ENCODE measurements around the gene ARID4A. TPM values are rescaled to one million over a fixed set of nuclear protein-coding genes. Genes with fewer than 3 reads are reported as not detected.

The ARID4A gene
- total and polyA plus RNA-seq, 10 donors: 7.3 to 55.0 (median 41.7) TPM

DNA sequence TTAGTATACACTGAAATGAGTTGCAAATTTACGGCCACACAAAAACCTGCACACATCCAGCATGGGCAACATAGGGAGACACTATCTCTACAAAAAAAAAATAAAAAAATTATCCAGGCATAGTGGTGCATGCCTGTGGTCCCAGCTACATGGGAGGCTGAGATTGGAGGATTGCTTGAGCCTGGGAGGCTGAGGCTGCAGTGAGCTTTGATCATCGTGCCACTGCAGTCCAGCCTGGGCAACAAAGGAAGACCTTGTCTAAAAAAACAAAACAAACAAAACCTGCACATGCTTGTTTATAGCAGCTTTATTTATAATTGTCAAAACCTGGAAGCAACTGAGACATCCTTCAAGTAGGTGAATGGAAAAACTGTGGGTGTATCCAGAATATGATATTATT lies 92.5 kb downstream of the ARID4A start:
- TF ChIP-seq POLR2AphosphoS5 (IDR thresholded peaks at IDR 0.05) (no peak), POLR2A (IDR thresholded peaks at IDR 0.05) (no peak)
- TF ChIP-seq, protein P1, sequence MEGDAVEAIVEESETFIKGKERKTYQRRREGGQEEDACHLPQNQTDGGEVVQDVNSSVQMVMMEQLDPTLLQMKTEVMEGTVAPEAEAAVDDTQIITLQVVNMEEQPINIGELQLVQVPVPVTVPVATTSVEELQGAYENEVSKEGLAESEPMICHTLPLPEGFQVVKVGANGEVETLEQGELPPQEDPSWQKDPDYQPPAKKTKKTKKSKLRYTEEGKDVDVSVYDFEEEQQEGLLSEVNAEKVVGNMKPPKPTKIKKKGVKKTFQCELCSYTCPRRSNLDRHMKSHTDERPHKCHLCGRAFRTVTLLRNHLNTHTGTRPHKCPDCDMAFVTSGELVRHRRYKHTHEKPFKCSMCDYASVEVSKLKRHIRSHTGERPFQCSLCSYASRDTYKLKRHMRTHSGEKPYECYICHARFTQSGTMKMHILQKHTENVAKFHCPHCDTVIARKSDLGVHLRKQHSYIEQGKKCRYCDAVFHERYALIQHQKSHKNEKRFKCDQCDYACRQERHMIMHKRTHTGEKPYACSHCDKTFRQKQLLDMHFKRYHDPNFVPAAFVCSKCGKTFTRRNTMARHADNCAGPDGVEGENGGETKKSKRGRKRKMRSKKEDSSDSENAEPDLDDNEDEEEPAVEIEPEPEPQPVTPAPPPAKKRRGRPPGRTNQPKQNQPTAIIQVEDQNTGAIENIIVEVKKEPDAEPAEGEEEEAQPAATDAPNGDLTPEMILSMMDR (IDR thresholded peaks at IDR 0.05 in 8 of 11, conservative IDR thresholded peaks at IDR 0.05 in 3 of 11): no peak
- H3K27ac ChIP-seq: no peak overlapping the region
- H3K36me3 ChIP-seq: peaks cover 0 to 12% (median 0%) of the 10 kb centered on the region in 6 donors
- H3K4me1 ChIP-seq: peaks cover 0 to 9% (median 3%) of the 10 kb centered on the region in 6 donors
- no peak for DNase-seq
- no peaks in the 10 kb centered on the region for H3K9me3 ChIP-seq
- WGBS, 5 donors: 83 to 98% (median 95%) methylated on average over 2 of the region's 2 CpGs
- intact Hi-C loops (cut with DNase I; ENCODE audit: low total_unique reads): no loop called here
- H3K27me3 ChIP-seq (replicated peaks in 1 of 7): no peaks in the 10 kb centered on the region
- H3K4me3 ChIP-seq: no peak overlapping the region

DNA sequence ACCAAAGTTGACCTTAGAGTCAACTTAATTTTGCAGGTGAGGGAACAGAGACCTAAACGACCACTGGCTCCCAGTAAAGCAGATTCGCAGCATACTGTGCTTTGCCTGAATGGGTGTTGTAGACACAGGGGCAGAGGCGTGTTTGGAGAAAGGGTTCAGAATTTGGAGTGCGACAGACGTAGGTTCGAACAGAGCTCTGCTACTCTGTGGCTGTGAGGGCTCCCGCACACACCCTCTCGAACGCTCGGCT lies 97.1 kb downstream of the ARID4A start:
- Histone ChIP-seq H3K27me3 (replicated peaks in 1 of 7) (no peaks in the 10 kb centered on the region), H3K36me3 (no peaks in the 10 kb centered on the region), H3K27ac (peak overlapping the region; percentile 74 to 90 (median 82)), H3K4me3 (peak overlapping the region; percentile 44 to 81 (median 58)), H3K9me3 (no peaks in the 10 kb centered on the region), H3K4me1 (peaks cover 0 to 19% (median 13%) of the 10 kb centered on the region in 6 donors)
- DNase-seq: no peak
- 10 to 17% (median 13%) methylated on average over 10 of the region's 10 CpGs for WGBS, 5 donors
- intact Hi-C loops (cut with DNase I; ENCODE audit: low total_unique reads): no loop called here
- TF ChIP-seq, protein P1 (IDR thresholded peaks at IDR 0.05 in 8 of 11, conservative IDR thresholded peaks at IDR 0.05 in 3 of 11): peak in 1 of 11 experiments; percentile 30
- TF ChIP-seq POLR2AphosphoS5 (IDR thresholded peaks at IDR 0.05) (peak in 1 of 3 donors; percentile 28), POLR2A (IDR thresholded peaks at IDR 0.05) (no peak)

DNA sequence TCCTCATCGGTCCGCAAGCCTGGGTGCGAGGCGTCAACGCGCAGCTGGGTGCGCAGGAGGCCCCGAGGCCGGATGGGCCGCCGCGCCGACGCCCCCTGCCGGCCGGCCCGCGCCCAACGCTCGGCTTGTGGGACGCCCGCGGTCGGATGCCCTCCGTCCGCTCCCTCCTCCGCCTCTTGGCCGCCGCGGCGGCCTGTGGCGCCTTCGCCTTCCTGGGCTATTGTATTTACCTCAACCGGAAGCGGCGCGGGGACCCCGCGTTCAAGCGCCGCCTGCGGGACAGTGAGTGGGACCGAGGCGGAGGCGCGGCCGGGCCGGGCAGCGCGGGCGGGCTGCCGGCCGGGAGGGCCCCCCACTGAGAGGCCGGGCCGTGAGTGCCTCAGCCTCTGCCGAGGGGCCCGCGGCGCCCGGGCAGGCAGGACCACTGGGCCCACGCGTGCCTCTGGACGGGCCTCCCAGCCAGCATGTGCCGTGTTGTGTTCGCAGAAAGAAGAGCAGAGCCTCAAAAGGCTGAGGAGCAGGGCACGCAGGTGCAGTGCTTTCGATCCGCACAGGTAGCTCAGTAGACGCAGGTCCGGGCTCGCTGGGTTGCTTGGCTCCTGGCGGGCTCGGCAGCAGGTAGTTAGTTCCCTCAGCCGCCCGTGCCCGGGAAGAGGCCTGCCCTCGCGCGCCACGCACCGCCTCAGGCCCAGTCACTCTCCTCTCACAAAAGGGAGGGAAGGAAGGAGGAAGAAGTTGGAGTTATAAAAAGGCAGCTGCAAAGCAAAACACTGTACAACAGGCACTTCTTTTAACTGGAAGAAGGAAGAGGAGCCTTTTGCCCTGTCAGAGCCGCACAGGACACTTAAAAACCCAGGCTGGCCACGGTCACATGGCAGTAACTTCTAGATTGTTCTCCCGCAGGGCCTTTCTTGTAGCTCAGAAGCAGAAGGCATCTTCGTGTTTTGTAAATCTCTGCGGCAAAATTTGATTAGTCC lies 97.7 kb downstream of the ARID4A start, which contains the start of gene TOMM20L:
TSS of gene TOMM20L (plus strand) at position 119 of the 977 bp plus-strand sequence. CDS start at position 147, 28 bp downstream.
- intact Hi-C loops (cut with DNase I; ENCODE audit: low total_unique reads): no loop called here
- Histone ChIP-seq H3K9me3 (no peaks in the 10 kb centered on the region), H3K36me3 (no peaks in the 10 kb centered on the region), H3K27me3 (replicated peaks in 1 of 7) (no peaks in the 10 kb centered on the region), H3K27ac (peak within 1 kb of the TSS; percentile 74 to 90 (median 82)), H3K4me3 (peak within 1 kb of the TSS; percentile 44 to 81 (median 58)), H3K4me1 (peaks cover 0 to 19% (median 13%) of the 10 kb centered on the region in 6 donors)
- peak; percentile 95 for DNase-seq
- TF ChIP-seq POLR2A (IDR thresholded peaks at IDR 0.05): no peak
- TF ChIP-seq POLR2AphosphoS5 (IDR thresholded peaks at IDR 0.05): peak in 2 of 3 donors; percentile 66 to 76
- TF ChIP-seq, protein P1 (IDR thresholded peaks at IDR 0.05 in 8 of 11, conservative IDR thresholded peaks at IDR 0.05 in 3 of 11): peak in 9 of 11 experiments; percentile 4 to 99 (median 95)
- 7 to 26% (median 9%) methylated on average over 23 to 86 of the region's 86 CpGs for WGBS, 5 donors

DNA sequence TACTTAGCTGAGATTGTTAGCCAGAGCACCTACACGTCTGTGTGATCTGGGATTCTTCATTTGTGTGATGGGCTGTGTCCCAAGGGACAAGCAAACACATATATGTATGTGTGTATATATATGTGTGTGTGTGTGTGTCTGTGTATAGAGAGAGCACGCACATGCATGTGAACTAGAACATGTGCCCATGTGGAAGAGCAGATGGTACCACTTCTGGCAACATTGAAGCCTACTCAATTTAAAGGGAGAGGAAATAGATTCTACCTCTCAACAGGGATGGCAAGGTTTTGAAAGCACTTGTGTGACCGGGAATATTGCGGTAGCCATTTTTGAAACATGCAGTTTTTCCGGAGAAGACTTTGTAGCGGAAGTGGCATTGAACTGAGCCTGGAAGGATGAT lies 98.8 kb downstream of the ARID4A start:
- no peak for DNase-seq
- H3K27ac ChIP-seq: no peak overlapping the region
- no peaks in the 10 kb centered on the region for H3K27me3 ChIP-seq (replicated peaks in 1 of 7)
- peaks cover 0 to 19% (median 13%) of the 10 kb centered on the region in 6 donors for H3K4me1 ChIP-seq
- H3K36me3 ChIP-seq: no peaks in the 10 kb centered on the region
- WGBS, 5 donors: 96 to 97% (median 96%) methylated on average over 6 of the region's 6 CpGs
- TF ChIP-seq, protein P1 (IDR thresholded peaks at IDR 0.05 in 8 of 11, conservative IDR thresholded peaks at IDR 0.05 in 3 of 11): no peak
- no peak for TF ChIP-seq POLR2A (IDR thresholded peaks at IDR 0.05)
- no peak for TF ChIP-seq POLR2AphosphoS5 (IDR thresholded peaks at IDR 0.05)
- intact Hi-C loops (cut with DNase I; ENCODE audit: low total_unique reads): no loop called here
- no peaks in the 10 kb centered on the region for H3K9me3 ChIP-seq
- no peak overlapping the region for H3K4me3 ChIP-seq

Data from spleen (tissue), 11 donors.